PFSK-1 (cell line): ENCODE results near the gene YARS1.

Experiments used
- FOXP2 ChIP-seq: optimal IDR thresholded peaks from 2 replicates; pipeline ENCODE3; 2011; ENCODE audit warnings: borderline replicate concordance, control low read depth, inconsistent platforms; ENCODE audit not compliant: insufficient read depth; ENCODE audit errors: extremely low read length, extremely low read depth
- POLR2AphosphoS5 ChIP-seq: IDR thresholded peaks from 2 replicates; pipeline ENCODE4 v1.6.1; 2012; ENCODE audit warnings: low read depth, mild to moderate bottlenecking, control low read depth, low read length, moderate library complexity
- SIN3A ChIP-seq: IDR thresholded peaks from 2 replicates; pipeline ENCODE4 v1.6.1; 2012; ENCODE audit warnings: mild to moderate bottlenecking, low read length, moderate library complexity, borderline replicate concordance; ENCODE audit not compliant: insufficient read depth
- TAF1 ChIP-seq: IDR thresholded peaks from 2 replicates; pipeline ENCODE4 v1.6.1; 2012; ENCODE audit warnings: low read length, control low read depth, borderline replicate concordance; ENCODE audit not compliant: insufficient read depth
- TF ChIP-seq, protein P1 (sequence below), 2 experiments: IDR thresholded peaks; 2 replicates each; pipeline versions ENCODE4 v1.6.1 to v1.8.0; 2011 to 2012; ENCODE audit warnings: low read depth in 2 of 2, low read length in 2 of 2, control low read depth in 1 of 2, inconsistent platforms in 1 of 2, mild to moderate bottlenecking in 1 of 2, moderate library complexity in 1 of 2; ENCODE audit not compliant: insufficient read depth in 1 of 2

The YARS1 gene

DNA sequence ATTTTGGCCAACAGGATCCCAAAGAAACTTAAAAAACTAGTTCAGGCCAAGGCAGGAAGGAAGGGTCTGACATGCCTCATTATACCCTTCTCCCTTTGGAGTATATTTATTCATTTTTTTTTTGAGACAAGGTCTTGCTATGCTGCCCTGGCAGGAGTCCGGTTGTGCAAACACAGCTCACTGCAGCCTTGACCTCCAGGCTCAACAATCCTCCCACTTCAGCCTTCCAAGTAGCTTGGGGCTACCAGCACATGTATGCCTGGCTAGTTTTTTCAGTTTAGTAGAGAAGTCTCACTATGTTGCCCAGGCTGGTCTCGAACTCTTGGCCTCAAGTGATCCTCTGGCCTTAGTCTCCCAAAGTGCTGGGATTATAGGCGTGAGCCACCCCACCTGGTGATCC, 5.2 kb downstream of the YARS1 start:
- TF ChIP-seq SIN3A = no peak
- TF ChIP-seq TAF1 = no peak
- TF ChIP-seq FOXP2 = no peak
- TF ChIP-seq, protein P1, sequence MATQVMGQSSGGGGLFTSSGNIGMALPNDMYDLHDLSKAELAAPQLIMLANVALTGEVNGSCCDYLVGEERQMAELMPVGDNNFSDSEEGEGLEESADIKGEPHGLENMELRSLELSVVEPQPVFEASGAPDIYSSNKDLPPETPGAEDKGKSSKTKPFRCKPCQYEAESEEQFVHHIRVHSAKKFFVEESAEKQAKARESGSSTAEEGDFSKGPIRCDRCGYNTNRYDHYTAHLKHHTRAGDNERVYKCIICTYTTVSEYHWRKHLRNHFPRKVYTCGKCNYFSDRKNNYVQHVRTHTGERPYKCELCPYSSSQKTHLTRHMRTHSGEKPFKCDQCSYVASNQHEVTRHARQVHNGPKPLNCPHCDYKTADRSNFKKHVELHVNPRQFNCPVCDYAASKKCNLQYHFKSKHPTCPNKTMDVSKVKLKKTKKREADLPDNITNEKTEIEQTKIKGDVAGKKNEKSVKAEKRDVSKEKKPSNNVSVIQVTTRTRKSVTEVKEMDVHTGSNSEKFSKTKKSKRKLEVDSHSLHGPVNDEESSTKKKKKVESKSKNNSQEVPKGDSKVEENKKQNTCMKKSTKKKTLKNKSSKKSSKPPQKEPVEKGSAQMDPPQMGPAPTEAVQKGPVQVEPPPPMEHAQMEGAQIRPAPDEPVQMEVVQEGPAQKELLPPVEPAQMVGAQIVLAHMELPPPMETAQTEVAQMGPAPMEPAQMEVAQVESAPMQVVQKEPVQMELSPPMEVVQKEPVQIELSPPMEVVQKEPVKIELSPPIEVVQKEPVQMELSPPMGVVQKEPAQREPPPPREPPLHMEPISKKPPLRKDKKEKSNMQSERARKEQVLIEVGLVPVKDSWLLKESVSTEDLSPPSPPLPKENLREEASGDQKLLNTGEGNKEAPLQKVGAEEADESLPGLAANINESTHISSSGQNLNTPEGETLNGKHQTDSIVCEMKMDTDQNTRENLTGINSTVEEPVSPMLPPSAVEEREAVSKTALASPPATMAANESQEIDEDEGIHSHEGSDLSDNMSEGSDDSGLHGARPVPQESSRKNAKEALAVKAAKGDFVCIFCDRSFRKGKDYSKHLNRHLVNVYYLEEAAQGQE (IDR thresholded peaks at IDR 0.05; ENCODE audit: insufficient read depth in 1 of 2, low read depth in 2 of 2, low read length in 2 of 2) = no peak
- TF ChIP-seq POLR2AphosphoS5 = no peak

DNA sequence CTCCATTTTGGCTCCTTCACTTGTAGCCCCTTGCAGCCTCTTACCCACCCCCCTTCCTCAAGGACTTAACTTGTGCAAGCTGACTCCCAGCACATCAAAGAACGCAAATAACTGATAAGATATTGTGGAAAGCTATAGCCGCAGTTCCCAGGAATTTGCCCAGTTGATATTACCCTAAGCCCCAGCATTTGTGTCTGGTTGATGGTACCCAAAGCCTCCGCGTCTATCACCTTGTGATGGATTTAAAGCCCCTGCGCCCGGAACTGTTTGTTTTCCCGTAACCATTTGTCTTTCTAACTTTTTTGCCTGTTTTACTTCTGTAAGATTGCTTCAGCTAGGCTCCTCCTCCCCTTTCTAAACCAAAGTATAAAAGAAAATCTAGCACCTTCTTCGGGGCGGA, 5.9 kb downstream of the YARS1 start:
- TF ChIP-seq SIN3A = no peak
- no peak for TF ChIP-seq FOXP2
- no peak for TF ChIP-seq TAF1
- TF ChIP-seq, protein P1 (IDR thresholded peaks at IDR 0.05; ENCODE audit: insufficient read depth in 1 of 2, low read depth in 2 of 2, low read length in 2 of 2) = no peak
- no peak for TF ChIP-seq POLR2AphosphoS5

DNA sequence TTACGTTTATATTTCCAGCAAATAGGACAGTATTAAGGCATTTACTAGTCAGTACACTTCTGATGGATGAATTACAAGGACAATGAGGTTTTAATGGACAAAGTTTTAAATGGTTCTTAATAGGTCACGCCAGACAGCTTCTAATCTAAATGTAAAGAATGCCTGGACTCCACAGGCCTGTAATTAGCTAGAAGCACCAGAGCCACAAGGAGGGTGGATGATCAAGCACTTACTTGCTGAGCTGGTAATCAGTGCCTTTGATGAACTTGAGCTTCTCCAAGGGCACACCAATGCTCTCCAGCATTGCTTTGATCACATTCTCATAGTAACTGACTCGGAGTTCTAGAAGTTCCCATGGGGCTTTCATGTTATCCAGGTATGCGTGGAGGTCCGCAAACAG, 6.8 kb downstream of the YARS1 start:
- TF ChIP-seq, protein P1 (IDR thresholded peaks at IDR 0.05; ENCODE audit: insufficient read depth in 1 of 2, low read depth in 2 of 2, low read length in 2 of 2) = no peak
- TF ChIP-seq POLR2AphosphoS5 (no peak), FOXP2 (no peak), TAF1 (no peak), SIN3A (no peak)

DNA sequence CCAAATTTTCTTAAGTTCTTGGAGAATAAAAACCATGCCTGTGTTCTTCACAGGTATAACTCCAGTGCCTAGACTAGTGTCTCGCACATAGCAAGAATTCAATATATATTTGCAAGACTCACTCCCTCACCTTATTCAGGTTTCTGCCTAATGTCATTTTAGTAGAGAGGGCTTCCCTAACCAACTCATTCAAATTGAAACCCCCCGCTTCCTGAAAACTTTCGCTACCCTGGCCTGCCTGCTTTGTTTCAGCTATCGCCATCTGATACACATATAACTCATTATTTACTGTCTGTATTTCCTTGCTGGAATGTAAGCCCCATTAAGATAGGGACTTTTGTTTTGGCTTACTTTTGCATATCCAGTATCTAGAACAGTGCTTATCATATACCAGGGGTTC, 8.6 kb downstream of the YARS1 start:
- no peak for TF ChIP-seq SIN3A
- no peak for TF ChIP-seq TAF1
- TF ChIP-seq FOXP2 = no peak
- TF ChIP-seq, protein P1 (IDR thresholded peaks at IDR 0.05; ENCODE audit: insufficient read depth in 1 of 2, low read depth in 2 of 2, low read length in 2 of 2) = no peak

DNA sequence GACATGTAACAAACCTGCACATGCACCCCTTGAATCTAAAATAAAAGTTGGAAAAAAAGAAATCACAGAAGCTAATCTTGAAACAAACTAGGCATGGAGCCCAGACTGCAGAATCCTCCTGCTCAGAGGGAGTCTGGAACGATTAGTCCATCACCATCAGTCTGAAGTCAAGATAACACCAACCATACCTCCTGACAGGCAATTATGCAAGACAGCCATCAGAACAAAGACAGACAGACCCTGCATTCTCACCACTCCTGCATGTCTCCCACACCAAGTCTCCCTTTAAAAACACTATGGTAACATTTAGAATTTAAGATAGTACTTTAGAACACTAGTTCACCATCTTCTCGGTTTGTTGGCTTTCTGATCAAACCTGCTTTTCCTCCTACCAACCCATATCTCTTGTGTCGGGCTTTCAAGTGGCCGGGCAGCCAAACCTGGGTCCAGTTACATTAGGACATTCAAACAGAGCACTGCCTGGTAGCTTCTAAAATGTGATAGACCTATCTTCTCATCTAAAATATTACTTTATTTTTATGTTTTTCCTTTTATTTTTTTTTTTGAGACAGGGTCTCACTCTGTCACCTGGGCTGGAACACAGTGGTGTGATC, 10.1 kb downstream of the YARS1 start:
- TF ChIP-seq, protein P1 (IDR thresholded peaks at IDR 0.05; ENCODE audit: insufficient read depth in 1 of 2, low read depth in 2 of 2, low read length in 2 of 2) = no peak
- TF ChIP-seq POLR2AphosphoS5 = no peak
- no peak for TF ChIP-seq SIN3A
- no peak for TF ChIP-seq FOXP2
- TF ChIP-seq TAF1 = no peak
